Activated naive CD4-positive, alpha-beta T cell treated with anti-CD3 and anti-CD28 coated beads, Interleukin-2, amount 50 U/mL, for 72 hours (primary cell): Measurements from ENCODE around the gene MATN4. TPM values are rescaled to one million over a fixed set of nuclear protein-coding genes. Genes with fewer than 3 reads are reported as not detected.

ENCODE experiments used
- ATAC-seq, 2 donors: fragments of 150-1000 bp; cut with Tn5 transposase; 2 replicates each; pipeline ENCODE4 v1.10.0; 2021; ENCODE audit warnings: mild to moderate bottlenecking in 2 of 2, moderate library complexity in 2 of 2
- DNase-seq, 2 donors: peaks; one replicate each; pipeline ENCODE4 v3.0.0; 2021 to 2022; ENCODE audit warnings: low spot score in 2 of 2
- H3K27ac Mint-ChIP-seq, 2 donors: one replicate each; pipeline ENCODE4 v1.8.0; 2022; ENCODE audit warnings: mild to moderate bottlenecking in 2 of 2, mixed read lengths in 2 of 2
- H3K36me3 Mint-ChIP-seq, 2 donors: one replicate each; pipeline ENCODE4 v1.8.0; 2022; ENCODE audit warnings: mixed read lengths in 2 of 2
- H3K9me3 Mint-ChIP-seq, 2 donors: one replicate each; pipeline ENCODE4 v1.8.0; 2022; ENCODE audit warnings: mixed read lengths in 2 of 2
- total RNA-seq, 2 donors: library from RNA; stranded (reverse); gene quantifications; one replicate each; pipeline ENCODE4 v1.2.3, GENCODE V29; 2022

MATN4 gene
- total RNA-seq, 2 donors from 2014 or later = 0.11 to 1.4 TPM

DNA sequence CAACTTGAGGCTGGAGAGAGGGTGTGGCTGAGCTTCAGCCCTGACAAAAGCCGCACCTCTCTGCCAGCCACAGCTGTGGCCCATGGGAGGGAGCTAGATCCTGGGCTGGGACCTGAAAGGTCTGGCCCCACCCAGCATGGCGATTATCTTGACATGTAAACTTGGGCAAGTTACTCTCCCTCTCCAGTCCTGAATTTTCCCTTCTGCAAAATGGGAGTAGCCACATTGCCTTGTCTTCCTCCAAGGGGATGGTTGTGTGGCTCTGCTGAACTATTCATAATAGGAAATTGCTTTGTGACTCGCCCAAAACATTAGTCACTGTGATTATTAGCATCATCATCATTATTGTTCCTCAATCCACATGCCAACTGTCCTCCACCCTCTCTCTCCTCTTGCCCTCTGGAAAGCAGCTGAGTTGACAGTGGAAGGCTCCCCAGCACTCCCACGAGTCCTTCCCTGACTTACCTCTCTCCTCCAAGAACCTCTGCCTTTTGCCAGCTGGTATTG, 24.5 kb downstream of the MATN4 start:
- H3K9me3 Mint-ChIP-seq = no peaks in the 10 kb centered on the region
- H3K27ac Mint-ChIP-seq = no peak overlapping the region
- no peak for ATAC-seq
- no peak for DNase-seq
- no peaks in the 10 kb centered on the region for H3K36me3 Mint-ChIP-seq

- no peaks in the 10 kb centered on the region for H3K36me3 Mint-ChIP-seq
- no peak for ATAC-seq
- no peak overlapping the region for H3K27ac Mint-ChIP-seq
- H3K9me3 Mint-ChIP-seq = no peaks in the 10 kb centered on the region
- DNase-seq = no peak
Measured at GRCh38 chr20:45282700-45283550, 25.2 kb downstream of the MATN4 start.

DNA sequence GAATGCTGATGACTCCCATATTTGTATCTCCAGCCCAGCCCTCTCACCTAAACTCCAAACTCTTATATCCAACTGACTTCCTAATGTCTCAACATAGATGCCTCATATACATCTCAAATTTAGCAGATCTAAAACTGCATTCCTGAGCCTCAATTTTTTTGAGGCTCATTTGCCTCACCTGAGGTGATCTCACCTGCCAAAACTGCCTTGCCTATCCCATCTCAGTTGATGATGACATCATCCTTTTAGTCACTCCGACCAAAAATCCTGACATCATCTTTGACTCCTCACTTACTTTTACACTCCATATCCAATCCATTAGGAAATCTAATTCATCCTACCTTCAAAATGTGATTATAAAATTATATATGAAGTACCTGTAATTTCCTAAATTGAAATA, 28.1 kb downstream of the MATN4 start:
- H3K27ac Mint-ChIP-seq = no peak overlapping the region
- H3K9me3 Mint-ChIP-seq = no peaks in the 10 kb centered on the region
- no peak for ATAC-seq
- H3K36me3 Mint-ChIP-seq = no peaks in the 10 kb centered on the region
- DNase-seq = no peak

- DNase-seq (no peak), ATAC-seq (no peak)
- Mint-ChIP-seq H3K27ac (no peak overlapping the region), H3K36me3 (no peaks in the 10 kb centered on the region), H3K9me3 (no peaks in the 10 kb centered on the region)
Measured at GRCh38 chr20:45275338-45275737, 32.8 kb downstream of the MATN4 start.

- ATAC-seq (no peak), DNase-seq (no peak)
- no peaks in the 10 kb centered on the region for H3K36me3 Mint-ChIP-seq
- no peaks in the 10 kb centered on the region for H3K9me3 Mint-ChIP-seq
- H3K27ac Mint-ChIP-seq = no peak overlapping the region
Measured at GRCh38 chr20:45269754-45270270, 38.3 kb downstream of the MATN4 start.

DNA sequence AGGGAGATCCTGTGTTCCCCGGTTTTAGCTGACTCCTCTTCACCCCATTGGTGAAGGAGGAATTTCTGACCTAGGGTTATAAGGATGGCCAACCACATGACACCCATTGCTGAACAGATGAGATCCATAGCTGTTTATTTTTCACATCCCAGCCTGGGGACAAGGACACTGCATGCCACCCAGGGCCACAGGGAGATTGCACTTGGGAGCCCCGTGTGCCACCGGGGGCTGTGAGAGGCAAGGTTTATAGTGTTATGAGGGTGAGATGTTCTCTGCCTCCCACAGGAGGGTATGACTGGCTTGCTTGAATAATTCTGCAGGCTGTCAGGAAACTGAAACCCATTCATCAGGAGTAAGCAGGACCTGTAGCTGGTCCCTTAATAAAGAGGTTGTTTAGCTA, 39.0 kb downstream of the MATN4 start:
- Mint-ChIP-seq H3K36me3 (no peaks in the 10 kb centered on the region), H3K9me3 (no peaks in the 10 kb centered on the region), H3K27ac (no peak overlapping the region)
- no peak for ATAC-seq
- DNase-seq = no peak

DNA sequence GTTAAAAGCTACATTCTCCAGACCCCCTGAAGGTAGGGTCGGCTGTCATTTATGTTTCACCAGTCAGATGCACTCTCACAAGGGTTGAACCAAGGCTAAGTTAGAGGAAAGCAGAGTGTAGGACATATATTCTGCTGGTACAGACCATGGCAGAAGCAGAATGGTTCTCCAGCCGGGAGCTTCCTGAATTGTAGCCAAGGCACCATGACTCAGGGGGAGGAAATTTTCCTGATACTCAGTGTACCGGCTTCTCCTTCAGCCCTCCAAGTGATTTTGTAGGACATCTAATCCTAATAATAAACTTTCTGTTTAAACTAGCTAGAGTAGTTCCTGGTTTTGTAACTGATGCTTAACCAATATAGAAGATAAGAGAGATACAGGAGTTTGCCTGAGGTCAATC, 39.6 kb downstream of the MATN4 start:
- ATAC-seq (no peak), DNase-seq (no peak)
- no peaks in the 10 kb centered on the region for H3K36me3 Mint-ChIP-seq
- no peaks in the 10 kb centered on the region for H3K9me3 Mint-ChIP-seq
- no peak overlapping the region for H3K27ac Mint-ChIP-seq

DNA sequence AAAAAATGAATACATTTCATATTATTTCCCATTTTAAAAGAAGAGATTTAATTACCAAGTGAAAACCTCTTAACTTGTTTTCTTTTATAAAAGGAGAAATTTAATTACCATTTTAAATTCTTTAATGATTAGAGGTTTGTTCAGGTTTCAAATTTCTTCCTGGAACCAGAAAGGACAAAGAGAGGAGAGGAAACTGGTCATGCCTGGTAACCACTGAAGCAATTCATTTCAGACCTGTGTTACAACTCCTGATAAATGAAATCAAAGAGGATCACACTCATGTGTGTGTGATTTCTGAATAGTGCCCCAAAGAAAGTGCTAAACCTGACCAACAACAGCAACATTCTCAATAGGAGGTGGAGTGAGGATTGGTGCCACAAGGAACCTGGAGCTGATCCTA, 41.1 kb downstream of the MATN4 start:
- Mint-ChIP-seq H3K36me3 (no peaks in the 10 kb centered on the region), H3K9me3 (no peaks in the 10 kb centered on the region), H3K27ac (no peak overlapping the region)
- DNase-seq (no peak), ATAC-seq (no peak)

- DNase-seq = no peak
- Mint-ChIP-seq H3K9me3 (no peaks in the 10 kb centered on the region), H3K36me3 (no peaks in the 10 kb centered on the region), H3K27ac (no peak overlapping the region)
- no peak for ATAC-seq
Measured at GRCh38 chr20:45263556-45264266, 44.4 kb downstream of the MATN4 start.

DNA sequence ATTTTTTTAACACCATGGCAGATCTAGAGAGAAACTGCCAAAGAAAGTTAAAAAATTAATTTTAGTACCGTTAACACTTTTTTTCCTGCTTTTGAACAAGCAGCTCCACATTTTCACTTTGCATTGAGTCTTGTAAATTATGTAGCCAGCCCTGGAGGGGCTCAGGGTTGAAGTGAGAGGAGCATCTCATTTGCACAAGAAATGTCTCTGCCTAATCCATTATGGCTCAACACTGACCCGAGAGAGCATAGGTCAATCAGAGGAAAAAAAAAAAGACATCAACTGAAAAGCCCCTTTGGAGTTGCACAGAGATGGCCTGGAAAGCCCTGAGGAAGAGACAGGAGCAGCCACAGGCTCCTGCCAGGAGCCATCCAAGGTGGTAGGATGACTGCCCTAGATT, 49.4 kb downstream of the MATN4 start:
- Mint-ChIP-seq H3K27ac (no peak overlapping the region), H3K36me3 (no peaks in the 10 kb centered on the region), H3K9me3 (no peaks in the 10 kb centered on the region)
- no peak for DNase-seq
- ATAC-seq = no peak

DNA sequence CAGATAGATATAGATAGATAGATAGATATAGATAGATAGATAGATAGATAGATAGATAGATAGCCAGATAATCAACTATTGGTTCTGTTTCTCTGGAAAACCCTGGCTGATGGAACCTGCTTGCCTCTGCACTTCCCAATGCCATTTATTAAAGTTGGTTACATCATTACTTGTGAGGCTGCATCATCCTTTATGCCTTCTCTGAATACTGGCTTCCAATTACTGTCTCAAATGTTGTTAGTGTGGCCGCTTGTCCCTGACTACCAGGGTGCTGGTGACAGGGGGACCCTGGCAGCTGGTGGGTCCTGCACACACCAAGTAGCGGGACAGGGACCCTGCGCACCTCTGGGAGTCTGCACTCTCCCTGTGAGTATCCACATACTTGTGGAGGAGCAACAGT, 49.8 kb downstream of the MATN4 start:
- DNase-seq = no peak
- H3K9me3 Mint-ChIP-seq = no peaks in the 10 kb centered on the region
- no peak for ATAC-seq

GRCh38 chr20:45257711-45258110, 50.4 kb downstream of the MATN4 start:
- Mint-ChIP-seq H3K9me3 (no peaks in the 10 kb centered on the region), H3K36me3 (no peaks in the 10 kb centered on the region), H3K27ac (no peak overlapping the region)
- DNase-seq (no peak), ATAC-seq (no peak)

More for the DNA sequence above, 49.8 kb downstream of the MATN4 start:
- Mint-ChIP-seq H3K27ac (no peak overlapping the region), H3K36me3 (no peaks in the 10 kb centered on the region)

- Mint-ChIP-seq H3K36me3 (no peaks in the 10 kb centered on the region), H3K27ac (no peak overlapping the region), H3K9me3 (no peaks in the 10 kb centered on the region)
- DNase-seq = no peak
- no peak for ATAC-seq
Measured at GRCh38 chr20:45257161-45257560, 50.9 kb downstream of the MATN4 start.

DNA sequence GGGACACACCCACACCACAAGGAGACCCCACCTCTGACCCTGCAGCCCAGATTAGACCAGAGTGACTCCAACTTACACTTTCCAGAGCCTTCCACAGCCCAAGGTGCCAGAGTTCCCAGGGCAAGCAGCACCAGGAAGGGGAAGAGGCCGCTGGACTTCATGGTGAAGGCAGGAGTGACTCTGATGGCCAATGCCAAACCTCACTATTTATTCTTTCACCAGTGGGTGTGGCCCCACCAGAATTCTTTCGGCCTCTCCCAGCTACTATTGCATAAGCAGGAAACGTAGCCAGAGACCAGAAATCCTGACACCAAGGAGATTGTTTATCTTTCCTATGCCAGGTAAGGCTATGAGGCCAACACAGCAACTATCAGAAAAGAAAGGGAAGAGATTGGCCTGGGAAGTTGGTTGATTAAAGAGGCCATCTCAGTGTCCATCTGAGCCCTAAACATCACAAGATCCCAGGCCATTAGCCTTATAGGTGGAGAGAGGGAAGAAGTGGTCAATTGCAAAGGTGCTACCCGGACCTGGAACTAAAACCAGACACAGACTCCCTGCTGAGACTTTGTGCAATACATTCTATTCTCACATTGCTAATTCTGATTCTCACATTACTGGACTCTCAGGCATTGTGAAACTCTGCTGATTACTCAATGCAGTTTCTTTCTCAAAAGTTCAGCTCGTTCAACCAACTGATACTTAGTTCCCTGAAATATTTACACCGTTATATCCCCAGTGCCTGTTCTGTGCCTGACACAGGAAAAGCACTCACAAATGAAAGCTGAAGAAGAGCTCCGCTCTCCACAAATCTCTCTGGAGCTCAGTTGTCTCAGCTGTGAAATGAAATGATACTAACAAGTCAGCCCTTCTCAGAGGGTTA, 53.5 kb downstream of the MATN4 start, which contains the start of gene SLPI:
Gene SLPI (minus strand): TSS at position 182 of the 880 bp plus-strand sequence. CDS start 21 bp downstream, at position 161.
- no peaks in the 10 kb centered on the region for H3K9me3 Mint-ChIP-seq
- H3K36me3 Mint-ChIP-seq = no peaks in the 10 kb centered on the region
- peak in 1 of 2 donors; percentile 69 for ATAC-seq
- DNase-seq = no peak
- no peak within 1 kb of the TSS for H3K27ac Mint-ChIP-seq

- no peak overlapping the region for H3K27ac Mint-ChIP-seq
- DNase-seq = no peak
- no peaks in the 10 kb centered on the region for H3K36me3 Mint-ChIP-seq
- ATAC-seq = no peak
- H3K9me3 Mint-ChIP-seq = no peaks in the 10 kb centered on the region
Measured at GRCh38 chr20:45253261-45253660, 54.8 kb downstream of the MATN4 start.

DNA sequence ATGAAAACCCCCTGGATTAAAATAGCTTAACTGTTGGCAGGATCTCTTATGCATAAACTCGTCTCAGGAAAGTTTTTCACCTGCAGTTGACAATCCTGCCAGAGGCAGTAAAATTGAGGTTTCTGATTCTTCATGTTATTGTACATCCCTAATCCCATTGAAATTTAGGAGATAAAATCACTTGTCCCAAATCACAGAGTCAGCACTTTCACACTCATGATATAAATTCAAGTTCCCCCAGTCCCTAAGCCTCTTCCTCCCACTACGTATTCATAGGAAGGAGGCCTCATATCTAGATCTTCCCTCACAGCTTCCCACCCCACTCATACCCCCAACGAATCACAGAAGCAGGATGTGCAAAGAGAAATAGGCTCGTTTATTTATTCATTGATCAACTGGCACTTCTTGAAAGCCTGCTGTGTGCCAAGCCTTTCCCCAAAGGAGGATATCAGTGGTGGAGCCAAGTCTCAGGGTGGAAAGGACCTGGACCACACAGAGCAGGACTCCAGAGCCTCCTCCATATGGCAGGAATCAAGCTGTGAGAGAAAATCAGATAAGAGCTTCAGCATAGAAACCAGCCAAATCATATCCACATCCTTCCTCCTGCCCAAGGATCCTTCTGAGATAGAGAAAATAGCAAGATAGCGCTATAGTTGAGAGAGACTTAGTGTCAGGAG, 56.1 kb downstream of the MATN4 start:
- ATAC-seq (no peak), DNase-seq (no peak)
- H3K36me3 Mint-ChIP-seq = no peaks in the 10 kb centered on the region
- H3K9me3 Mint-ChIP-seq = no peaks in the 10 kb centered on the region
- no peak overlapping the region for H3K27ac Mint-ChIP-seq
